ENCODE results near the gene FBXO40.

Gene FBXO40

GRCh38 chr3:121660356-121661171 lies 67.4 kb downstream of the FBXO40 start, which contains the start of gene HCLS1:
Gene HCLS1 (minus strand): TSS chr3:121660903. CDS start chr3:121658347, 2,556 bp downstream.
- no peaks in the 10 kb centered on the region for H3K27me3 ChIP-seq (ENCODE audit: insufficient read depth, low read length, poor library complexity, severe bottlenecking)
- peaks cover 22% of the 10 kb centered on the region for H4K20me1 ChIP-seq (ENCODE audit: insufficient read depth, low read length, poor library complexity, severe bottlenecking)
- peak within 1 kb of the TSS; percentile 80 for H3K4me3 ChIP-seq (ENCODE audit: low read length, poor library complexity, severe bottlenecking)
- TF ChIP-seq EZH2phosphoT487 (IDR thresholded peaks at IDR 0.05; ENCODE audit: borderline replicate concordance) (no peak), CTCF (conservative IDR thresholded peaks at IDR 0.05; ENCODE audit: low read length) (peak; percentile 24; the same call in 1 of the 2 replicates)
- H3F3A ChIP-seq (ENCODE audit: low read depth), result no peaks in the 10 kb centered on the region
- H3K9me2 ChIP-seq (replicated peaks; ENCODE audit: low read depth, low read length), result no peaks in the 10 kb centered on the region
- no peaks in the 10 kb centered on the region for H3K9me3 ChIP-seq (ENCODE audit: insufficient read depth, low read depth, low read length)
- peak within 1 kb of the TSS; percentile 67 for H3K9ac ChIP-seq (ENCODE audit: low read depth, low read length, poor library complexity, severe bottlenecking)
- peak within 1 kb of the TSS; percentile 95 for H2AFZ ChIP-seq (ENCODE audit: low read length)
- H3K79me2 ChIP-seq (ENCODE audit: insufficient read depth, low read length), result peaks cover 30% of the 10 kb centered on the region
- H3K4me1 ChIP-seq (ENCODE audit: insufficient read depth, low read length, poor library complexity, severe bottlenecking), result peaks cover 31% of the 10 kb centered on the region
- H3K36me3 ChIP-seq (ENCODE audit: insufficient read depth, low read length), result peaks cover 42% of the 10 kb centered on the region; the same call in 1 of the 2 replicates
- H3K4me2 ChIP-seq (ENCODE audit: low read depth, low read length, poor library complexity, severe bottlenecking), result peak within 1 kb of the TSS; percentile 93

- Histone ChIP-seq H3K4me1 (ENCODE audit: insufficient read depth, low read length, poor library complexity, severe bottlenecking) (peaks cover 31% of the 10 kb centered on the region), H3F3A (ENCODE audit: low read depth) (no peaks in the 10 kb centered on the region), H3K36me3 (ENCODE audit: insufficient read depth, low read length) (peaks cover 45% of the 10 kb centered on the region; the same call in 1 of the 2 replicates), H3K4me2 (ENCODE audit: low read depth, low read length, poor library complexity, severe bottlenecking) (peak overlapping the region; percentile 93), H4K20me1 (ENCODE audit: insufficient read depth, low read length, poor library complexity, severe bottlenecking) (peaks cover 22% of the 10 kb centered on the region), H3K79me2 (ENCODE audit: insufficient read depth, low read length) (peaks cover 30% of the 10 kb centered on the region), H3K9me2 (replicated peaks; ENCODE audit: low read depth, low read length) (no peaks in the 10 kb centered on the region), H3K9ac (ENCODE audit: low read depth, low read length, poor library complexity, severe bottlenecking) (peak overlapping the region; percentile 67), H2AFZ (ENCODE audit: low read length) (peak overlapping the region; percentile 95), H3K27me3 (ENCODE audit: insufficient read depth, low read length, poor library complexity, severe bottlenecking) (no peaks in the 10 kb centered on the region), H3K9me3 (ENCODE audit: insufficient read depth, low read depth, low read length) (no peaks in the 10 kb centered on the region), H3K4me3 (ENCODE audit: low read length, poor library complexity, severe bottlenecking) (peak overlapping the region; percentile 80)
- TF ChIP-seq EZH2phosphoT487 (IDR thresholded peaks at IDR 0.05; ENCODE audit: borderline replicate concordance), result no peak
These were observed 68.2 kb downstream of the FBXO40 start for GRCh38 chr3:121661376-121661775.

GRCh38 chr3:121662742-121663141 lies 69.6 kb downstream of the FBXO40 start:
- H3K4me2 ChIP-seq (ENCODE audit: low read depth, low read length, poor library complexity, severe bottlenecking), result no peak overlapping the region
- TF ChIP-seq EZH2phosphoT487 (IDR thresholded peaks at IDR 0.05; ENCODE audit: borderline replicate concordance), result no peak
- TF ChIP-seq CTCF (conservative IDR thresholded peaks at IDR 0.05; ENCODE audit: low read length), result no peak
- no peak overlapping the region for H3K4me3 ChIP-seq (ENCODE audit: low read length, poor library complexity, severe bottlenecking)
- peaks cover 31% of the 10 kb centered on the region for H3K4me1 ChIP-seq (ENCODE audit: insufficient read depth, low read length, poor library complexity, severe bottlenecking)
- H2AFZ ChIP-seq (ENCODE audit: low read length), result no peak overlapping the region
- peaks cover 26% of the 10 kb centered on the region for H3K79me2 ChIP-seq (ENCODE audit: insufficient read depth, low read length)
- H3K27me3 ChIP-seq (ENCODE audit: insufficient read depth, low read length, poor library complexity, severe bottlenecking), result no peaks in the 10 kb centered on the region
- H3F3A ChIP-seq (ENCODE audit: low read depth), result no peaks in the 10 kb centered on the region
- peaks cover 51% of the 10 kb centered on the region; the same call in 1 of the 2 replicates for H3K36me3 ChIP-seq (ENCODE audit: insufficient read depth, low read length)
- no peak overlapping the region for H3K9ac ChIP-seq (ENCODE audit: low read depth, low read length, poor library complexity, severe bottlenecking)
- H3K9me2 ChIP-seq (replicated peaks; ENCODE audit: low read depth, low read length), result no peaks in the 10 kb centered on the region
- H3K9me3 ChIP-seq (ENCODE audit: insufficient read depth, low read depth, low read length), result no peaks in the 10 kb centered on the region
- peaks cover 22% of the 10 kb centered on the region for H4K20me1 ChIP-seq (ENCODE audit: insufficient read depth, low read length, poor library complexity, severe bottlenecking)
